ENCODE data around the gene CPSF4L.

Gene CPSF4L

DNA sequence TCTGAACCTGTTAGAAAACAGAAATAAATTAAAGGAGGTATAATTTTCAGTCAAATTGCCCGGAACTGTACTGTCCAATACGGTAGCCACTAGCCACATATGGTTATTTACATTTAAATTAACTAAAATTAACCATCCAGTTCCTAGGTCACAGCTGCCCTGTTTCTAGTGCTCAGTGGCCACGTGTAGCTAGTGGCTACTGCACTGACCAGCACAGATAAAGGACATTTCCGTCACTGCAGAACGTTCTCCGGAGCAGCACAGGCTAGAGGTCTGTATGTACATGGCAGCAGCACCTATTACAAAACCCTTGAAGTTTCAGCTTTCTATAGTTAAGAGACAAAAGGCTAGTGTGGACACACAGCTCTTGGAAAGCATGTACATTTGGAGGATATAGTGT is 33.7 kb downstream of the CPSF4L start:
- H3K4me3 ChIP-seq (replicated peaks; ENCODE audit: low read depth, low read length), result peak overlapping the region; percentile 24; the same call in 1 of the 2 replicates
- no peaks in the 10 kb centered on the region for H3K27me3 ChIP-seq (replicated peaks; ENCODE audit: control insufficient read depth, insufficient read depth, low read length)
- TF ChIP-seq, protein P1, sequence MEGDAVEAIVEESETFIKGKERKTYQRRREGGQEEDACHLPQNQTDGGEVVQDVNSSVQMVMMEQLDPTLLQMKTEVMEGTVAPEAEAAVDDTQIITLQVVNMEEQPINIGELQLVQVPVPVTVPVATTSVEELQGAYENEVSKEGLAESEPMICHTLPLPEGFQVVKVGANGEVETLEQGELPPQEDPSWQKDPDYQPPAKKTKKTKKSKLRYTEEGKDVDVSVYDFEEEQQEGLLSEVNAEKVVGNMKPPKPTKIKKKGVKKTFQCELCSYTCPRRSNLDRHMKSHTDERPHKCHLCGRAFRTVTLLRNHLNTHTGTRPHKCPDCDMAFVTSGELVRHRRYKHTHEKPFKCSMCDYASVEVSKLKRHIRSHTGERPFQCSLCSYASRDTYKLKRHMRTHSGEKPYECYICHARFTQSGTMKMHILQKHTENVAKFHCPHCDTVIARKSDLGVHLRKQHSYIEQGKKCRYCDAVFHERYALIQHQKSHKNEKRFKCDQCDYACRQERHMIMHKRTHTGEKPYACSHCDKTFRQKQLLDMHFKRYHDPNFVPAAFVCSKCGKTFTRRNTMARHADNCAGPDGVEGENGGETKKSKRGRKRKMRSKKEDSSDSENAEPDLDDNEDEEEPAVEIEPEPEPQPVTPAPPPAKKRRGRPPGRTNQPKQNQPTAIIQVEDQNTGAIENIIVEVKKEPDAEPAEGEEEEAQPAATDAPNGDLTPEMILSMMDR (IDR thresholded peaks at IDR 0.05; ENCODE audit: insufficient read depth, low read length, poor library complexity, severe bottlenecking), result no peak
- H3K36me3 ChIP-seq (ENCODE audit: control insufficient read depth, insufficient read depth, low read length), result no peaks in the 10 kb centered on the region
- no peak for DNase-seq (ENCODE audit: extremely low read depth, insufficient read length)

DNA sequence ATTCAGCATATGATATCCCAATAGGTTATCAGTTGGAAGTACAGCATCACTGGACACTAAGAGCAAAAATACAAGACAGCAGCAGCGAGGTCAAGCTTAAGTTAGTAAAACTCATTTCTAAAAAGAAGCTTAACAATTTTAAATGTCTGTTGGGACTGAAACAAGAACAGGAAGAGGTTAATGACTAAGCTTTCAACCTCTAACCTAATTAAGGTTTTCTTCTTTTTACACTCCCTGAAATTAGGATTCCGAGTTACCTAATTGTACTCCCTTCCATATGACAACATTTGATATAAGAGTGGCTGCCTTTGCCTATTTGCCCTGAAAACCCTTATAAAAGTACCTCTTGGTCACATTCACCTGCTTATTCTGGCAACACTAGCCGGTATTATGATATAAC is 34.3 kb downstream of the CPSF4L start:
- TF ChIP-seq, protein P1 (IDR thresholded peaks at IDR 0.05; ENCODE audit: insufficient read depth, low read length, poor library complexity, severe bottlenecking), result no peak
- DNase-seq (ENCODE audit: extremely low read depth, insufficient read length), result peak; percentile 47
- Histone ChIP-seq H3K36me3 (ENCODE audit: control insufficient read depth, insufficient read depth, low read length) (no peaks in the 10 kb centered on the region), H3K4me3 (replicated peaks; ENCODE audit: low read depth, low read length) (peak overlapping the region; percentile 36), H3K27me3 (replicated peaks; ENCODE audit: control insufficient read depth, insufficient read depth, low read length) (no peaks in the 10 kb centered on the region)

DNA sequence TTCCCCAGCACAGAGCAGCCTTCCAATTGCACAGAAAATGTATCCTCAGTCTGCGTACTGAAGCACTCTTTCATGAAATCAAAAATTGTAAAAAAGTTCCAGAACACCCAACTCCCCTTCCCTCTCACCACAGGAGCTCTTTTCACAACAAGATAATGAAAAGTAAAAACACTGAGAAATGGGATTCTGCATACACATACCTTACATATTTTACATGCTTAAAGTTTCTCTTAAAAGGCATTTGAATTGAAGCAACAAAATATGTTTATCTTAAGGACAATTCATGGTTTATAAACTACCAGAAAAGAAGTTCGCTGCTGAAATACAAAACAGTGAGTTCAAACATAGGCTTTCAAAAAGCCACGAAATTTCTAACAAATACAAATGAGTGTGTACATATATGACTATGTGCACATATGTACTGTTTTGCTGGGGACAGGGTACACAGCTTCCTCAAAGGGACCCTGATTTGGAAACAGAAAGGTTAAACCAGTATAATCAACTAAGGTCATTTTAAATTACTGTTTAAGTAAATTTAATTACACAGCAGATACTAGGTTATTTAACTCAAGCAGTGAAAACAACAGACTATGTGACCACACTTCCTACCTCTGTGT is 35.0 kb downstream of the CPSF4L start:
- TF ChIP-seq, protein P1 (IDR thresholded peaks at IDR 0.05; ENCODE audit: insufficient read depth, low read length, poor library complexity, severe bottlenecking), result no peak
- no peaks in the 10 kb centered on the region for H3K27me3 ChIP-seq (replicated peaks; ENCODE audit: control insufficient read depth, insufficient read depth, low read length)
- no peaks in the 10 kb centered on the region for H3K36me3 ChIP-seq (ENCODE audit: control insufficient read depth, insufficient read depth, low read length)
- peak overlapping the region; percentile 36 for H3K4me3 ChIP-seq (replicated peaks; ENCODE audit: low read depth, low read length)
- DNase-seq (ENCODE audit: extremely low read depth, insufficient read length), result no peak

DNA sequence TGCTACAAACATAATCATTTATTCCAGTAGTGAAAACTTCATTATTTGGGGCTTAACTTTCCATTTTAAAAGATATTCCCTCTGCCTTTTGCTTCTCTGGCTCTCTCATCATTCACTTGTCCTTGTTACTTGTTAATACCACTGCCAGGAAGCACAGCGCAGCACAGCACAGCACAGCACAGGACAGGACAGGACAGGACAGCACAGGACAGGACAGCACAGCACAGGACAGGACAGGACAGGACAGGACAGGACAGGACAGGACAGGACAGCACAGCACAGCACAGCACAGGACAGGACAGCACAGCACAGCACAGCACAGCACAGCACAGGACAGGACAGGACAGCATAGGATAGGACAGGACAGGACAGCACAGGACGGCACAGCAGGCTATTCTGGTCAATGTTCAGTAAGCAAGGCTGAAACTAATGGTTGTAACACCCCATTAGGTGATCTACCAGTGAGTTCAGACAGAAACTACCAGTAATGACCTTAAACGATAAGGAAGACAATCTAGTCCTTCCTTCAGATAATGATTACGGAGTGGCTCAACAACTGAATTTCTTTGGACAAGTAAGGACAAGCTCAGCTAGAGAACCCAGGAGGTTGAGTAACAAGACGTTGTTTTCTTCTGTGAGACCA is 36.9 kb downstream of the CPSF4L start:
- no peaks in the 10 kb centered on the region for H3K36me3 ChIP-seq (ENCODE audit: control insufficient read depth, insufficient read depth, low read length)
- DNase-seq (ENCODE audit: extremely low read depth, insufficient read length), result no peak
- H3K4me3 ChIP-seq (replicated peaks; ENCODE audit: low read depth, low read length), result no peak overlapping the region
- H3K27me3 ChIP-seq (replicated peaks; ENCODE audit: control insufficient read depth, insufficient read depth, low read length), result no peaks in the 10 kb centered on the region
- TF ChIP-seq, protein P1 (IDR thresholded peaks at IDR 0.05; ENCODE audit: insufficient read depth, low read length, poor library complexity, severe bottlenecking), result no peak

DNA sequence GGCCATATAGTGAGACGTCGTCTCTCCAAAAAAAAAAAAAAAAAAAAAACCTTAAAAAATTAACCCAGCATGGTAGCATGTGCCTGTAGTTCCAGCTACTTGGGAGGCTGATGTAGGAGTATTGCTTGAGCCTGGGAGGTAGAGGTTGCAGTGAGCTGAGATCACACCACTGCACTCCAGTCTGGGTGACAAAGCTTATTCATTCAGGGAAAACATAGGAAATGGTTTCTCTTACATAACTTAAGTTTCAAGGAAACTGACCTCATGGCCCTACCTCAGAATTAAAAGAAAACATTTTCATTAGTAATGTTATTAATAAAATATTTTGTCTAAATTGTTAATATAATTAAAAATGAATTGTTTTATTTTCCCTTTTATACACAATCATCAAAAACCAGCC is 37.4 kb downstream of the CPSF4L start:
- TF ChIP-seq, protein P1 (IDR thresholded peaks at IDR 0.05; ENCODE audit: insufficient read depth, low read length, poor library complexity, severe bottlenecking), result no peak
- Histone ChIP-seq H3K4me3 (replicated peaks; ENCODE audit: low read depth, low read length) (no peak overlapping the region), H3K36me3 (ENCODE audit: control insufficient read depth, insufficient read depth, low read length) (no peaks in the 10 kb centered on the region), H3K27me3 (replicated peaks; ENCODE audit: control insufficient read depth, insufficient read depth, low read length) (no peaks in the 10 kb centered on the region)
- no peak for DNase-seq (ENCODE audit: extremely low read depth, insufficient read length)
